Measurements from ENCODE around the gene STPG3. TPM values are rescaled to one million over a fixed set of nuclear protein-coding genes. Genes with fewer than 3 reads are reported as not detected.

STPG3 gene
- total and polyA plus RNA-seq, 9 of the 15 experiments (the other 6 are each of a cell fraction or from before 2014, with no cell fraction given): not detected

- TF ChIP-seq ZNF318 (IDR thresholded peaks at IDR 0.05; ENCODE audit: borderline replicate concordance in 1 of 2, low read depth in 1 of 2): no peak
- no peak for TF ChIP-seq ZNF830 (CRISPR knock-in tag; IDR thresholded peaks at IDR 0.05)
- peak in 1 of 2 experiments; percentile 86; a peak in 1 of 4 replicates for TF ChIP-seq ZNF639 (CRISPR knock-in tag; conservative IDR thresholded peaks at IDR 0.05 in 1 of 2, IDR thresholded peaks at IDR 0.05 in 1 of 2)
- TF ChIP-seq L3MBTL2 (IDR thresholded peaks at IDR 0.05): no peak
- TF ChIP-seq BCL6 (CRISPR knock-in tag; IDR thresholded peaks at IDR 0.05): no peak
- no peak for TF ChIP-seq ZNF146 (CRISPR knock-in tag; IDR thresholded peaks at IDR 0.05; ENCODE audit: unreplicated experiment)
- no peak for TF ChIP-seq XRCC4 (IDR thresholded peaks at IDR 0.05; ENCODE audit: extremely low read depth, insufficient read depth, insufficient read length)
- no peak for TF ChIP-seq CREB3 (tag; conservative IDR thresholded peaks at IDR 0.05; ENCODE audit: low read depth)
- peak; percentile 93 for TF ChIP-seq RBFOX2 (IDR thresholded peaks at IDR 0.05; ENCODE audit: low read depth, low read length)
- TF ChIP-seq TOE1 (IDR thresholded peaks at IDR 0.05; ENCODE audit: borderline replicate concordance): no peak
- TF ChIP-seq TOE1 (CRISPR knock-in tag; IDR thresholded peaks at IDR 0.05; ENCODE audit: borderline replicate concordance, low read depth): no peak
- TF ChIP-seq EP400 (IDR thresholded peaks at IDR 0.05): no peak
- TF ChIP-seq RB1 (IDR thresholded peaks at IDR 0.05; ENCODE audit: low read depth): no peak
- no peak for TF ChIP-seq NR2F6 (CRISPR knock-in tag; IDR thresholded peaks at IDR 0.05)
- TF ChIP-seq JUND (IDR thresholded peaks at IDR 0.05; ENCODE audit: borderline replicate concordance, low read depth, low read length): peak; percentile 76
- TF ChIP-seq JUND (tag; IDR thresholded peaks at IDR 0.05; ENCODE audit: borderline replicate concordance, low read depth, low read length): peak; percentile 30; the same call in 1 of the 3 replicates
- TF ChIP-seq CTBP1 (IDR thresholded peaks at IDR 0.05; ENCODE audit: borderline replicate concordance): no peak
Observed at GRCh38 chr9:137241490-137242268, 9.4 kb upstream of the STPG3 start (continued).
